ENCODE measurements around the gene GPC1. TPM values are rescaled to one million over a fixed set of nuclear protein-coding genes. Genes with fewer than 3 reads are reported as not detected.

GPC1 gene
- total and polyA plus RNA-seq, 2 donors (not counting 3 experiments of a cell fraction or from before 2014, with no cell fraction given): 9.6 to 31.1 TPM

- no TSS peak for BruUV-seq (replicated peaks)
- no peak for TF ChIP-seq MAX (IDR thresholded peaks at IDR 0.05; ENCODE audit: insufficient read depth, insufficient read length)
- no peak for TF ChIP-seq POLR2A (IDR thresholded peaks at IDR 0.05; ENCODE audit: low read depth, low read length)
- TF ChIP-seq JUN (IDR thresholded peaks at IDR 0.05; ENCODE audit: borderline replicate concordance, insufficient read depth, insufficient read length, low read depth): peak; percentile 53
- peak; percentile 54 for TF ChIP-seq FOS (IDR thresholded peaks at IDR 0.05; ENCODE audit: borderline replicate concordance, insufficient read depth, low read length)
- TF ChIP-seq POLR2AphosphoS5 (IDR thresholded peaks at IDR 0.05; ENCODE audit: insufficient read depth, low read depth, low read length): peak; percentile 24
- TF ChIP-seq GATA2 (IDR thresholded peaks at IDR 0.05; ENCODE audit: insufficient read depth, insufficient read length, low read depth, low read length): no peak
- peak overlapping the region; percentile 60 for H2AFZ ChIP-seq (ENCODE audit: low read depth, low read length)
- DNase-seq (ENCODE audit: low read depth, low spot score) (peak; percentile 29), FAIRE-seq (peak; percentile 83)
- H3K4me3 ChIP-seq (replicated peaks in 1 of 3; ENCODE audit: insufficient read depth in 1 of 3, low read depth in 1 of 3, low read length in 3 of 3): no peak overlapping the region
- H3K4me1 ChIP-seq (ENCODE audit: control insufficient read depth, extremely low read depth, insufficient read depth, low read length): peaks cover 9% of the 10 kb centered on the region
- H4K20me1 ChIP-seq (replicated peaks; ENCODE audit: control insufficient read depth, extremely low read depth, insufficient read depth, low read length): no peaks in the 10 kb centered on the region
- CTCF ChIA-PET: interaction anchor here (1.0 kb wide), 2 partner anchors 8 to 154 kb away, joined by 3 to 5 read pairs; no protein-coding TSS in a partner anchor
- POLR2A ChIA-PET: no interaction called here
- H3K9me1 ChIP-seq (replicated peaks; ENCODE audit: control insufficient read depth, extremely low read depth, insufficient read depth, low read length): no peaks in the 10 kb centered on the region
- no peak overlapping the region for H3K9ac ChIP-seq (replicated peaks; ENCODE audit: extremely low read depth, insufficient read depth, low read length)
- H3K79me2 ChIP-seq (ENCODE audit: control insufficient read depth, insufficient read depth, low read length): no peaks in the 10 kb centered on the region
- dilution Hi-C loops (cut with MboI; ENCODE audit: extremely low pct_ligation_motif_present, low sequenced_read_pairs) (no loop called here), intact Hi-C loops (cut with micrococcal nuclease) (loop anchor here (2.0 kb wide), 1 partner anchor 47 kb away; the partner anchor contains the start of gene GPC1)
- no peaks in the 10 kb centered on the region for H3K36me3 ChIP-seq (ENCODE audit: control insufficient read depth in 2 of 2, extremely low read depth in 1 of 2, insufficient read depth in 2 of 2, low read length in 2 of 2)
- no peak overlapping the region for H3K4me2 ChIP-seq (ENCODE audit: insufficient read depth, low read length)
- H3K27ac ChIP-seq (ENCODE audit: insufficient read depth, low read depth, low read length): peak overlapping the region; percentile 66
- no peaks in the 10 kb centered on the region for H3K9me3 ChIP-seq (replicated peaks; ENCODE audit: control insufficient read depth, insufficient read depth, low read length)
- no peaks in the 10 kb centered on the region for H3K27me3 ChIP-seq (ENCODE audit: control insufficient read depth in 2 of 2, insufficient read depth in 2 of 2, low read length in 2 of 2)
Observed at GRCh38 chr2:240387669-240388358, 47.6 kb upstream of the GPC1 start.
